Omental fat pad (tissue), 4 donors: ENCODE measurements around the gene WNT9A. TPM values are rescaled to one million over a fixed set of nuclear protein-coding genes. Genes with fewer than 3 reads are reported as not detected.

Source experiments
- ATAC-seq: fragments of 150-250 bp; one replicate; pipeline ENCODE4 v1.9.1; 2016; ENCODE audit warnings: mild to moderate bottlenecking, moderate library complexity; ENCODE audit not compliant: low FRiP score
- DNase-seq: peaks from one replicate; pipeline ENCODE4 v3.0.0-alpha.2; 2019; ENCODE audit warnings: low spot score
- CTCF ChIP-seq, 3 donors: fragments of 450-650 bp; IDR thresholded peaks; one replicate each; pipeline ENCODE4 v1.5.1; 2016 to 2017; ENCODE audit warnings: antibody characterized with exemption in 3 of 3, mild to moderate bottlenecking in 3 of 3, moderate library complexity in 2 of 3
- total RNA-seq, 4 donors: library from RNA; depleted of rRNA; stranded (reverse); fragments of >200 nt; gene quantifications; one replicate each; pipeline ENCODE4 v1.1.0, GENCODE V29; 2016

Gene WNT9A
- total RNA-seq, 4 donors from 2014 or later: 1.3 to 16.5 (median 5.8) TPM

GRCh38 chr1:227953022-227953412 lies 5.3 kb upstream of the WNT9A start:
- DNase-seq: no peak
- no peak for ATAC-seq
- no peak for TF ChIP-seq CTCF (IDR thresholded peaks at IDR 0.05)

GRCh38 chr1:227952374-227953021 lies 4.8 kb upstream of the WNT9A start:
- no peak for ATAC-seq
- no peak for TF ChIP-seq CTCF (IDR thresholded peaks at IDR 0.05)
- DNase-seq: no peak

- DNase-seq: no peak
- no peak for ATAC-seq
- no peak for TF ChIP-seq CTCF (IDR thresholded peaks at IDR 0.05)
Observed at GRCh38 chr1:227951624-227952373, 4.1 kb upstream of the WNT9A start.

GRCh38 chr1:227950735-227951346 lies 3.1 kb upstream of the WNT9A start:
- ATAC-seq (no peak), DNase-seq (no peak)
- TF ChIP-seq CTCF (IDR thresholded peaks at IDR 0.05): no peak

GRCh38 chr1:227949954-227950734 lies 2.4 kb upstream of the WNT9A start:
- no peak for DNase-seq
- TF ChIP-seq CTCF (IDR thresholded peaks at IDR 0.05): no peak
- ATAC-seq: no peak

- TF ChIP-seq CTCF (IDR thresholded peaks at IDR 0.05): no peak
- DNase-seq: no peak
Observed at GRCh38 chr1:227949341-227949921, 1.7 kb upstream of the WNT9A start.

More at GRCh38 chr1:227949341-227949921, 1.7 kb upstream of the WNT9A start:
- ATAC-seq: no peak
